DMS53 treated with DMSO at 0.1 percent for 48 hours (cell line): ENCODE data around the gene SPECC1.
"Not testable (repeated sequence)": the region's sequence is repeated elsewhere in the genome, so short reads cannot be mapped to it uniquely, and the experiment has no call there.

Experiments used
- DNase-seq: peaks from one replicate; lab custom pipeline; 2025; ENCODE audit not compliant: unreplicated experiment; lab: John Stamatoyannopoulos, UW

SPECC1 gene

DNA sequence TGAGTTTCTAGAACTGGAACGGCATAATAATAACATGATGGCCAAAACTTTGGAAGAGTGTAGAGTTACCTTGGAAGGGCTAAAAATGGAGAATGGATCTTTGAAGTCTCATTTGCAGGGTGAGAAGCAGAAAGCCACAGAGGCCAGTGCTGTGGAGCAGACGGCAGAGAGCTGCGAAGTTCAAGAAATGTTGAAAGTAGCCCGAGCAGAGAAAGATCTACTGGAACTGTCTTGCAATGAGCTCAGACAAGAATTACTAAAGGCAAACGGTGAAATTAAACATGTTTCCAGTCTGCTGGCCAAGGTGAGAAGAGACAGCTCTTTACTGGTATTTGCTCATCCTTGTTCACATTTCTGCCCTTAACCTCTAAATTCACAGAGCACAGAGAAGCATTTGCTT lies 196.4 kb downstream of the SPECC1 start:
- no peak for DNase-seq

- DNase-seq, result no peak
Observed at GRCh38 chr17:20206068-20206467, 196.9 kb downstream of the SPECC1 start.

DNA sequence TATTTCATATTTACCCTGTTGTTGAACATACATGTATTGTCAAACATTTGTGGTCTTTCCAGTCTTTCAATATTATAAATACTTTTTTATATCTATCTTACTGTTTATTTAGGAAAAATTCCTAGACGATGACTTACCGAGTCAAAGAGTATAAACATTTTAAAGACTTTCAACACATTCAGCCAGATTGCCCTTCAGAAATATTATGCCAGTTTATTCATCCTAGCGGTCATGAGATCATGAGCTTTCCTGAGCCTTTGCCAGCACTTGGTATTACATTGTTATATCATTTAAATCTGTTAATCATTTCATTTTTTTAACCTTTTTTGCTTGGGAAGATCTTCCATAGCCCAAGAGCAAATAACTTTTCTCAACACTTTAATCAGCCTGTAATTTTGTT lies 197.4 kb downstream of the SPECC1 start:
- DNase-seq, result no peak

- DNase-seq, result no peak
Observed at GRCh38 chr17:20207262-20207985, 198.3 kb downstream of the SPECC1 start.

DNA sequence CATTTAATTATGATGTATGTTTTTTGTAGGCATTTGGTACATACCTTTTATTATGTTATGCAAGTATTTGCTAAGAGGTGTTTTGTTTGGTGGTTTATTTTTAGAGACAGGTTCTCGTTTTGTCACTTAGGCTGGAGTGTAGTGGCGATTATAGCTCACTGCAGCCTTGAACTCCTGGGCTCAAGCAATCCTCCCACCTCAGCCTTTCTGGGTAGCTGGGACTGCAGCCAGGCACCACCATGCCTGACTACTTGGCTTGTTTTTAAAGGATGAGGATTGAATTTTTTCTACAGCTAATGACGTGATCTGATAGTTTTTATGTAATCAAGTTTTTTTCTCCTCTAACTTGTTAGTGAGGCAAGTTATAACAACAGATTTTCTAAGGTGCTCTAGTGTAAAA lies 199.6 kb downstream of the SPECC1 start:
- no peak for DNase-seq

GRCh38 chr17:20210180-20210579 lies 201.0 kb downstream of the SPECC1 start:
- no peak for DNase-seq

DNA sequence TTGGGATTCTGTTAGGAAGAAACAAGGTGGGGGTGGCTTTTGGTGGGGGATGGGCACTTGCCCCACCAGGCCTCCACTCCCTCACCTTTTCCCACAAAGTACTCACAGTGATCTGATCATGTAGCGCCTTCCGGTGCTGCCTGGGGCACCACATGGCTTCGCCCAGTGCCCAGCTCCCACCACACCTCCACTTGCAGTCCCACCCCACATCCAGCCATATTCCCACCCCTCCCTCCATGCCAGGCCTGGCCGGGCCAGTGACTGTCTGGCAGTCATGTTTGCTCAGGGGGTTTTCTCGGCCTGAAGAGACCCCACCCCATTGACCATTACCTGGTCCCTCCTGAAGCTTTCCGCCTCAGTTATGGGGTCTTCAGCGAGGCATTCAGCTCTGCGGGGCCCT lies 201.5 kb downstream of the SPECC1 start:
- DNase-seq, result no peak

DNA sequence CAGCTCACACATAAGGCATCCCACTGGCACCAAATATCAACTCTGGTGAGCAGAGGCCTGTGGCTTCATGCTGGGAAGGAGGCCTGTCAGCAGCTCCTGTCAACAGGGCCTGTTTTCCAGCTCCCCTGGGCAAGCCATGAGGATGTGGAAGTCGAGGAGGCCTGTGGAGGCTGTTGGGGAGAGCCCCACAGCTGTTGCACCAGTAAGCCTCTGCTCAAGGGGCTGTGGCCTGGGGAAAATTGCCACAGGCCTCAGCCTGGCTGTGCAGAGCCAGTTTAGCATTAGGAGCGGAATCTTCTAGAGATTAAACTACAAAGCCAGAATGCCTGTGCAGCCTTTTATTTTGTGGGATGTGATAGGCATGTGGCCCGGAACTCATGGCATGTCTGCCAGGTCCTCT lies 202.1 kb downstream of the SPECC1 start:
- no peak for DNase-seq

- DNase-seq, result no peak
Observed at GRCh38 chr17:20213449-20213848, 204.3 kb downstream of the SPECC1 start.

DNA sequence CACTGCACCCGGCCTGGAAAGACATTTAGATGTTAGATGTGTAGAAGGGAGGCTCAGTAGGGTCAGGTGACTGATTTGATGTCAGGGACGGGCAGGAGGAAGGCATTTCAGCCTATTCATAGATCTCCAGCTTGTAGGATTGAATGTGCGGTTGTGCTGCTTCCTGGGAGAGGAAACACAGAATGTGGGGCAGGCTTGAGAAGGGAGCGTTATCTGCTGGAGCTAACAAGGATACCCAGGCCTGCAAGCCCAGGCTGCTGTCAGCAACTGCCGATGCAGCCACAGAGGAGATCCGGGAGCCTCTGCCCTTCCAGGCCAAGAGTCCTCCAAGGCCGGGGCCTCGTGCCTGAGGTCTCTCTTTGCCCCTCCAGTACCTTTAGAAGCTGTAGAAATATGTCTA lies 205.6 kb downstream of the SPECC1 start:
- DNase-seq, result no peak

DNA sequence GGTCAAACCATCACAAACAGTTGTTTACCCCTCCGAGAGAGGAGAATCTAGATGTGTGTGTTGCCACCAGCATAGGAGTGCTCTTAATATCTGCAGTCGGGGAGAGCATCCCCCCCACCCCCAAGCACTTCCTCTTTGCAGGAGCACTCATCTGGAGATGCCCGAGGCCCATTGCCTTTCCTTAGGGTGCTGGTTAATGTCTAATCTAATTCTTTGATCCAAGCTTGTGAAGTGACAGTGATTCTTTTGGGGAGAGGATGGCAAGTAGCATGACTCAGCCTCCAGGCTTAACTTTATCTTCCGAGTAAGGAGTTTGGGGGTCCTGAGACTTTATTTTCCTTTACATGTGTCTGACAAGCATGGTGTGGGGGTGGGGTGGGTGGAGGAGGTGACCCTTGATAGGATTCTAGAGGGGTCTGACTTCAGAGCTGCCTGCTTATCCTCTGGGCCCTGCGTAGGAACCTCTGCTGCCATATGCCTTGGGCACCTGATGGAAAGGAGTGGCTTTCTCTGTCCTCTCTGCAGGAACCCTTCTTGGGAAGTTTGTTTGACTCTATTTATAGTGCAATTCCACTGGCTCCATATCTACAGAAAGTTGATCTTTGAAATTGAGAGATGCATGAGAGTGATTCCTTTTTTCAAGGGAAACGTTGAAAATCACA lies 207.1 kb downstream of the SPECC1 start:
- DNase-seq, result no peak

- DNase-seq, result no peak
Observed at GRCh38 chr17:20216853-20217252, 207.7 kb downstream of the SPECC1 start.

- no peak for DNase-seq
Observed at GRCh38 chr17:20217677-20218076, 208.5 kb downstream of the SPECC1 start.

DNA sequence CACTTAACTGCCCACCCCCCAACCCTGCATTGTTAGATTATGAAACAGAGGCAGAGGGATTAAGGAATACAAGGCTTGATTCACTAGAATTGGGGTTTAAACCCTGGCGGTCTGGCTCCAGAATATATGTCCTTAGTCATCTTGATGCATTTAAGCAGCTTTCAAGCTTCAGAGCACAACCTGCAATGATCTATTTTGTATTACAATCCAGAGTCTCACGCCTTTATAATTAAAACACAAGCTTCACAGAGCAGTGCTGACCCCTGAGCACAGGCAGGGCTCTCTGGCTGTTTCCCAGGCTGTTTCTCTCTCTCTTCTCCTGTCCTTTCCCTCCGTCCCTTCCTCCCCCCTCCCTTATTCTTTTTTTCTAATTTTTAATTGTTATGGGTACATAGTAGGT lies 209.1 kb downstream of the SPECC1 start:
- no peak for DNase-seq

GRCh38 chr17:20223808-20224328 lies 214.7 kb downstream of the SPECC1 start:
- DNase-seq, result no peak

GRCh38 chr17:20224379-20224778 lies 215.2 kb downstream of the SPECC1 start:
- DNase-seq, result no peak

DNA sequence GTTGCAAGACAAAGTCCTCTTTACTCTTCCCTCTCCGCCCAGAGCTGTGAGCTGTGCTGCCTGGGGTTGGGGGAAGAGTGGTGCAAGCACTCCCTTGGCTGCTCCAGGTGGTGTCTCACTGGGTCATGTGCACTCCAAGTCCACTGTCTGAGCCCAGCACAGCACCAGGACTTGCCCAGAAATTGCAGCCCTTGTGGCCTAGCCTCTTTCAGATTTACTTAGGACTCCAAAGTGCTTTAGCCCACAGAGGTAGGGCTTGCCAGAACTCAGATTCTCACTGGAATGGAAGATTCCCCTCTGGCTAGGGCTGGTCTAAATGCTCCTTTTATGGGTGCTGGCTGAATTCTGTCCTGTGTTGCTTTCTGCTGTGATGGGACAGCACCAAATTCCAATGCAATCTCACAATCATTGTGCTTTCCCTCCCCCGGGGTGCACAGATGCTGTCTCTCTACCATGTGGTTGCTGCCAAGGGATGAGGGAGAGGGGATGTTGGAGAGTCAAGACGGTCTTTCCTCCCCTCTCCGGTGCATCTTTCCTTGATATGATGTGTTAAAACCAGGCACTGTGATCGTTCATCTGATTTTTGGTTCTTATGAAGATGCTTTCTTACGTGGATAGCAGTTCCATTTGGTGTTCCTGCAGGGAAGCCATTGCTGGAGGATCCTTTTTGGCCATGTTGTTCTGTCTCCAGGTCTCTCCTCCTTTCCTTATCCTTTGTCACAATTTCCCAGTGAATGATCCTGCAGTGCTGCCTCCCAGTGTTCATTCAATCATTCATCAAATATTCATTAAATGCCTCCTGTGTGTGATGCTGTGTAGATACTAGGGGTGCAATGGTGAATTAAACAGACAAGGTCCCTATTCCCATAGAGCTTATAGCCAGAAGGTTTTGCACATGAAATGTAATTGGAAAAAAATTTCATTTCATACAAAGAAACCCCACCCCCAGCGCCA lies 216.3 kb downstream of the SPECC1 start:
- DNase-seq, result no peak

GRCh38 chr17:20226814-20227482 lies 217.8 kb downstream of the SPECC1 start:
- DNase-seq, result peak; percentile 45

- DNase-seq, result not testable (repeated sequence)
Observed at GRCh38 chr17:20227720-20228370, 218.7 kb downstream of the SPECC1 start.

DNA sequence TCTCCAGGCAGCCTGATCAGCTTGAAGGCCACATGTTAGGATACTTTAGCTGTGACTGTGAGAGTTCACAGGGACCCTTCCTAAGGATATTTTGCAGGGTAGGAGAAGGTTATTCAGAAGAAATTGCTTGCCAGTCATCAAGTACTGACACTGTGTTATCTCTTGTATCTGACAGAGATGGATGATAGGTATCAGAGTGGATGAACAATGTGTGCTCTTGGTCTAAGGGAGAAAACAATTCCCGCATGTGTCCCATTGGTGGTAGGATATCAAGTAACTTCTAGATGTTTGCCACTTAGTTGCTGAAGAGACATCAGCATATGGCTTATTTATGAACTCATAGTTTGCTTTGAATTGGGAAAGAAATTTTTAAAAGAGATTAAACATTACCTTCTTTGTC lies 219.3 kb downstream of the SPECC1 start:
- DNase-seq, result no peak
